ENCODE measurements around the gene PCNX4.

PCNX4 gene

DNA sequence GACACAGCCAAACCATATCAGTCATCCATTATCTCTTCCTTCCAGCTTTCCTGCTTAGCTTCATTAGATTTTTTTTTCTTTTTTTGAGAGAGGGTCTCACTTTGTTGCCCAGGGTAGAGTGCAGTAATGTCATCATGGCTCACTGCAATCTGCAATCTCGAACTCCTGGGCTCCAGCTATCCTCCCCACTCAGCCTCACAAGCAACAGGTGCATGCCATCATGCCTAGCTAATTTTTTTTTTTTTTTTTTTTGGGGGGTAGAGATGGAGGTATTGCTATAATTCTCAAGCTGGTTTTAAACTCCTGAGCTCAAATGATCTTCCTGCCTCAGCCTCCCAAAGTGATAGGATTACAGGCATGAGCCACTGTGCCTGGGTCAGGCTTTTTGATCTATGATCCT, 119.0 kb downstream of the PCNX4 start:
- DNase-seq, result no peak

DNA sequence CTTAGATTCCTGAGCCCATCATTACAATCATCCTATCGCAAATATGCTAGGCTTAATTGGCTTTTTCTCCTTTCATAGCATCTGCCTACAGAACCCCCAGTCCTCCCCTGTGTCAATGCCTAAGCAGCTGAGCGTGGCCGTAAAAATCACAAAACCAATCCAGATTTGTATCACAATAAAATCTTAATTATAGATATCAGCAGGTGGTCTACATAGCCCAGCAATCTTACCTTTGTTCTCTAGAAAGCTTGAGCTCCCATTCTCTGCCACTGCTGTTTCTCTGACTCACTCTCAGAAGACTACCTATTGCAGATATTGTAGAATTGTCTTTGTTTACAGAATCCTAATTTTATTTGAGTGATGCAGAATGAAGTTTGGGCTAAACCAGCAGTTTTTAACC, 119.4 kb downstream of the PCNX4 start:
- DNase-seq, result no peak

- DNase-seq, result no peak
Measured at GRCh38 chr14:60212503-60213371, 121.0 kb downstream of the PCNX4 start.

DNA sequence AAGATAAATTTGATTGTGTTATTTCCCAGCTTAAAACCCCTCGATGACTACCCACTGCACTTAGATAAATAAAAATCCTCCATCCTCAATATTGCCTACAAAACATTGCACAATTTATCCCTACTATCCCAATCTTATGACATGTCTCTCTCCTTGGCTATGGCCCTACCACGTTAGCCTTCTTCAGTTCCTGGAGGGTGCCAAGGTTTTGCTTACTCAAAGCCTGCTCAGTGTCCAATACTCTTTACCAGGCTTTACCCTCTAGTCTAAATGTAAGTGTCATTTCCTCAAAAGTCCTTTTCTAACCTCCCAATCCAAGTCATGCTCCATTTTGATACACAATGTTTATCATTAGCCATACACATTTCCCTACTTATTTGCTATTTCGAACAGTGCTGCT, 122.3 kb downstream of the PCNX4 start:
- DNase-seq, result no peak

DNA sequence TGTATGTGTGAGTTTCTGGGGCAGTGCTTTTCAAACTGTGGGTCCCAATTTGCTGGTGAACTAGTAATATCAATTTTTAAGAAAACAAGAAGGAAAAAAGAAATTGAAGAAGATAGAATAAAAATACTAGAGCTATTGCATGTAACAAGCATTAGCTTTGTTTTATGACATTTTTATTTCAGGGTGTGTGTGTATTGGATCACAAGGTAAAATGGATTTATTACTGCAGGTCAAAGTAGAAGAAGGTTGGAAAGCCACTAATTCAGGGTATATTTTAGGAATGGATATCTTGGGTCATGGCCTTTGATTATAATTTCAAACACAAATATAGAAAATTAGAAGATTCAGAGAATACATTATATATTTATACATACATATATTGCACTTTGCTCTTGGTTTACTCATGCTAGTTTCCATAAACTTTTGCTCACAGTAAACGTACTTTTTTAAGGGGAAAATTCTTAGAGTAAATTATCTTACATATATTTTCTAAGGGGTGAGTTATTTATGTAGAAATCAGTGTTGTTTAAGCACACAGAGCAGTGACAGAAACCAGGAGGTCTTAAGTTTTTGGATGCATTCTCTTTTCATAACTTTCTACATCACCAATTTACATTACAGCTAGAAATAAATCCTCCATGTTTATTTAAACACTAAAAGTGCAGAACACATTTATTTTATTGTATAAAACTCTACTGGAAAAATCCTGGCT, 122.8 kb downstream of the PCNX4 start:
- no peak for DNase-seq

DNA sequence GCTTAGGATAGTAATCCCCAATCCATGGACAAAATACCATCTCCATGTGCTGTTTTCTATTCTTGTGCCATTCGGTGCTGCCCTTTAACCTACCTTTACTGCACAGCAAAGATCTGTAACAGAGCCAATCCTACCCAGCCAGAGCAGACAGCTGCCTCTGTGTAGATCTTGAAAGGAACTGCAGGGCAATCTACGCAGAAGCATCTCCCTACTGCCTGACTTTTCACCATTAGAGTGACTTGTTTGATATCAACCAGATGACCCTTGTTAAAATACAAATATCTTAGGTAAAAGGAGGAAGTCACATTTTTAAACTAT, 123.4 kb downstream of the PCNX4 start:
- DNase-seq, result no peak

GRCh38 chr14:60215520-60216420, 124.0 kb downstream of the PCNX4 start:
- DNase-seq, result no peak

DNA sequence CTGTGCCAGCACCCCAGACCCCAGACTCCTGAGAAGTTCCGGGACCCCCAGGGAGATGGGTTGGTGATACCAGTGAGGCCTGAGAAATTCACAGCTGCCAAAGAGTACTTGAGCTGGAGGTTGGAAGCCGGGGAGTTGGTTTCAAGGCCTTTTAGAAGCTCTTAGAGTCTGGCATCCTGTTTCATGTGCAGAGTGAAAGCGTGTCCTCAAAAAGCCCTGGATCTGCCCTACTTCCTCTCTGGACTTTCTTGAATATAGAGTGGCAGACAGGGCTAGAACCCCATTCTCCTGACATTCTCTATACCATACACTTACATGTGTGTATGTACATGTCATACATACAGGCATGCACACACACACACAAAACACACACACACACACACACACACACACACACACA, 126.0 kb downstream of the PCNX4 start:
- no peak for DNase-seq

Data from cerebellar nuclear complex (tissue), 1 donor.